Retinal pigment epithelial cell (primary cell): Measurements from ENCODE around the gene EFR3B.
A peak's percentile ranks its signal among the peaks of the same experiment; 100 is the strongest.
"Not testable (repeated sequence)": the region's sequence is repeated elsewhere in the genome, so short reads cannot be mapped to it uniquely, and the experiment has no call there.

Source experiments
- DNase-seq: peaks from one replicate; pipeline ENCODE4 v3.0.0-alpha.2; 2010; ENCODE audit warnings: low read depth
- H3K4me3 ChIP-seq: 2 replicates; pipeline ENCODE4 v1.5.1; 2011; ENCODE audit warnings: mild to moderate bottlenecking, low read length, control low read depth, moderate library complexity
- CTCF ChIP-seq: conservative IDR thresholded peaks from 2 replicates; pipeline ENCODE4 v1.5.1; 2011; ENCODE audit warnings: low read depth, low read length, control low read depth, inconsistent platforms

The EFR3B gene

DNA sequence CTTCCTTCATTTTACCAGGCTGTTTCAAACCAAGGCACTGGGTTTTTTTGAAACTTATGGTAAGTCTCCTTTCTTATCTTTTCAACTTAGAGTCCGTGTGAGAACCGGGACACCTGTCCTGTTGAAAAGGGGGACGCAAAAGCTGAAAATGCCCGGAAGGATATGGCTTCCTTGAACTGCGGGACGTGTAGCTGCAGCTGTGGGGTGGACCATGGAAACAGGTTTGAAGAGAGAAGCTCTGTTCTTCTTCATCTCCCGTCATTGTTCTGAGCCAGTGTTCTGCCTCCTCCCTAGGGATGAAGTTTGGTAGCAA lies 40.6 kb upstream of the EFR3B start:
- TF ChIP-seq CTCF, result no peak
- no peak for DNase-seq
- no peak overlapping the region for H3K4me3 ChIP-seq

DNA sequence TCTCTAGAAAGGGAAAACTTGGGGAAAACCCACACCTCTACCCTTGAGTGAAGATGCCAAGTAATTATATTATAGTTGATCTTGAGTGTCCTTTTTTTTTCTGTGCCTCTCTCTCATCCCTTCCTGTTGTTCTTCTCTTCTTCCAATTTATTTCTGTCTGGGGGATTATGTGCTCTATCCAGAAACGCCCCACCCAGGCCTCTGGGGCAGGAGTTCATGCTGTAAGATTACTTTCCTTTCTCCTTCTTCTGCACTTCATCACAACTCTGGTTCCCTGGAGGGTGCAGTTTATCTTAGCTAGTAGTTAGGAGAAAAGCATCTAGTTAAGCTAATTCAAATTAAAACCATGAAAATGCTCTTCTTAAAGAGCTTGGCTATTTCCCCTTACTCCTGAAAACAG lies 39.8 kb upstream of the EFR3B start:
- no peak for DNase-seq
- no peak for TF ChIP-seq CTCF
- H3K4me3 ChIP-seq, result no peak overlapping the region

- no peak for TF ChIP-seq CTCF
- no peak for DNase-seq
Observed at GRCh38 chr2:25009954-25010353, 31.9 kb upstream of the EFR3B start.

DNA sequence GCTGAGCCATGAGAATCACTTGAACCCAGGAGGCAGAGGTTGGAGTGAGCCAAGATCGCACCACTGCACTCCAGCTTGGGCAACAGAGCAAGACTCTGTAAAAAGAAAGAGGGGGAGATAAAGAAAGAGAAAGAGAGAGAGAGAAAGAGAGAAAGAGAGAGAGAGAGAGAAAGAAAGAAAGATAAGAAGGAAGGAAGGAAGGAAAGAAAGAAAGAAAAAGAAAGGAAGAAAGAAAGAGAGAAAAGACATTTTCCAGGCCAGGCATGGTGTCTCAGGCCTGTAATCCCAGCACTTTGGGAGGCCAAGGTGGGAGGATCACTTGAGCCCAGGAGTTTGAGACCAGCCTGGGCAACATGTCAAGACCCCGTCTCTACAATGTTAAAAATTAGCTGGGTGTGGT lies 30.5 kb upstream of the EFR3B start:
- not testable (repeated sequence) for H3K4me3 ChIP-seq, DNase-seq

More at GRCh38 chr2:25009954-25010353, 31.9 kb upstream of the EFR3B start:
- no peak overlapping the region for H3K4me3 ChIP-seq

- TF ChIP-seq CTCF, result no peak
- DNase-seq, result no peak
Observed at GRCh38 chr2:25014631-25015030, 27.2 kb upstream of the EFR3B start.

DNA sequence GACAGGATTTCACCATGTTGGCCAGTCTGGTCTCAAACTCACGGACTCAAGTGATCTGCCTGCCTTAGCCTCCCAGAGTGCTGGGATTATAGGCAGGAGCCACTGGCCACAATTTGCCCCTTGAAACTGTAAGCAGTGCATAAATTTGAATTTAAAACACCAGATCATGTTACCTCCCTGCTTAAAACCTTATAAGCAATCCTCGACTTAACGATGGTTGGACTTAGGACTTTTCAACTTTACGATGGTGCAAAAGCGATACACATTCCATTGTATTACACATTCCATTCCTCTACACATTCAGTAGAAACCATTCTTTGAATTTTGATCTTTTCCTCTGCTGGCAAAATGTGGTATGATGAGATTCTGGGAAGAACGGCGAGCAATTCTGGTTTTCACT lies 23.2 kb upstream of the EFR3B start:
- DNase-seq, result peak; percentile 68
- H3K4me3 ChIP-seq, result no peak overlapping the region
- peak; percentile 17 for TF ChIP-seq CTCF

More at GRCh38 chr2:25014631-25015030, 27.2 kb upstream of the EFR3B start:
- no peak overlapping the region for H3K4me3 ChIP-seq

DNA sequence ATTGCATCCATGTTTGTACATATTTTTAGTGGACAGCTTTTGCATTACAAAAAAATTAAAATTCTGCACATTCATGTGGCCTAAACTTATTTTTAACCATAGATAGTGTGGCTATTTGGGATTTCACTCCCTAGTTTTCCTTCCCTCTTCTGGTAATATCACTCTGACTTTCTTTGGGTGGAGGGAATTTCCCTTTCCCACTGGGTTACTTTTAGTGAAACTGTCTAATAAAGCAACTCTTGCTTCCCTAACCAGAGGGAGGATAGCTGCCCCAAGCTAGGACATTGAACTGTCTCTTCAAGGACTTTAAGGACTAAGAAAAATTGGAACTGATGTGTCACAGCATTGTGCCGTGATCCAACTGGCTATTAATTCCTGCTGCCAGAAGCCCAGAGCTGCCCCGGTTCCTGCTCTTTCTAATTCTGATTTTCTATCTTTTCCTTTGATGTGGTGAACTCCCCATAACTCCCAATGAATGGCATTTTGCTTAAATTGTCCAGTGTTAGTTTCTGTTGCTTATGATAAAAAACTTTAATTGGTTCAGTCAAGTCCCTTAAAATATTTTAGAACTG lies 20.0 kb upstream of the EFR3B start:
- no peak overlapping the region for H3K4me3 ChIP-seq
- no peak for TF ChIP-seq CTCF
- DNase-seq, result no peak

GRCh38 chr2:25023333-25023732 lies 18.5 kb upstream of the EFR3B start:
- TF ChIP-seq CTCF, result no peak
- H3K4me3 ChIP-seq, result no peak overlapping the region
- no peak for DNase-seq
